Measurements from ENCODE around the gene MTIF3. TPM values are rescaled to one million over a fixed set of nuclear protein-coding genes. Genes with fewer than 3 reads are reported as not detected.

The MTIF3 gene
- polyA plus RNA-seq (ENCODE audit: insufficient read length in 4 of 4): 10 to 100 TPM; 67.2 to 90.8 (median 78.7) TPM

DNA sequence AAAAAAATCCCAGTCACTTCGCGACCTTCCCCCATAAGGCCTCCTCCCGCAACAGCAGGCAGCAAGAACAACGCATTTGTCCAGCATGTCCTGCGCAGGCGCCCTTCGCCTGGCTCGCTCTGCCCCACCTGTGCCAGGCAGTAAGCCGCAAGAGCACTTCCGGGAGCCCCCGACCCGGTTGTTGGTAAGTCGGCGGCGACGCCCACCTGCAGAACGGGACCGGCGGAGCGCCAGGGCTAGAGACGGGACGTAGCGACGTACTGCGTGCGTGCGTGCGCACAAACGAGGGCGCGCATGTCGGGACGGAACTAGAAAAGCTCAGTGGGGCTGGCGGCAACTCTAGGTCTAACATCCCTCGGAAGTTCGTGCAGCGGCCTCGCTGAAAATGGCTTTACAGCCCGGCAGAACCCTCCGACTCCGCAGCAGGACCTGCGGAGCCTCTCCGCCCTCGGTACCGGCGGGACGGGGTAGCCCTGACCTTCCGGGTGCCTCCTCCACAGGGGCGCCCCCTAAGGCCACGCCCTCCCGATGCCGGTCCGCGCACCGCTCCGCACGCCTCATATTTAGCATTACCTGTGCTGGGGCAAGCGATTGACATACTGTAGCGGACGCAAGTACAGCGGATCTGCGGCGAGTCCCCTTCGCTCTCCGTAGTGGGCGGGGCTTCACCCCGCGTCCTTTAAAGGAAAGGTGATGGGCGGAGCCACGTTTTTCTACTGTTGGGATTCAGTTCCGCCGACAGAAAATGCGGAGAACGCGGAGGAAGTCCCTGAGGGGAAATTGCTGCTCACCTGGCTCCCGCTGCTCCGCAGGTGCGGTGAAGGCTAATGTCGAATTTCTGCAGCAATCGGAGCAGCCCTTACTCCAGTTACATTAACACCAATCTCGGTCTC lies at the start of gene MTIF3:
MTIF3 (minus strand) TSS at position 629 of the 893 bp plus-strand sequence. CDS start 10,116 bp downstream, outside the sequence.
- DNase-seq (ENCODE audit: low read depth in 4 of 4, low spot score in 2 of 4): peak; percentile 92 to 95 (median 95)

- no peak for DNase-seq (ENCODE audit: low read depth in 4 of 4, low spot score in 2 of 4)
These were observed 47.3 kb upstream of the MTIF3 start for GRCh38 chr13:27497563-27498230.

DNA sequence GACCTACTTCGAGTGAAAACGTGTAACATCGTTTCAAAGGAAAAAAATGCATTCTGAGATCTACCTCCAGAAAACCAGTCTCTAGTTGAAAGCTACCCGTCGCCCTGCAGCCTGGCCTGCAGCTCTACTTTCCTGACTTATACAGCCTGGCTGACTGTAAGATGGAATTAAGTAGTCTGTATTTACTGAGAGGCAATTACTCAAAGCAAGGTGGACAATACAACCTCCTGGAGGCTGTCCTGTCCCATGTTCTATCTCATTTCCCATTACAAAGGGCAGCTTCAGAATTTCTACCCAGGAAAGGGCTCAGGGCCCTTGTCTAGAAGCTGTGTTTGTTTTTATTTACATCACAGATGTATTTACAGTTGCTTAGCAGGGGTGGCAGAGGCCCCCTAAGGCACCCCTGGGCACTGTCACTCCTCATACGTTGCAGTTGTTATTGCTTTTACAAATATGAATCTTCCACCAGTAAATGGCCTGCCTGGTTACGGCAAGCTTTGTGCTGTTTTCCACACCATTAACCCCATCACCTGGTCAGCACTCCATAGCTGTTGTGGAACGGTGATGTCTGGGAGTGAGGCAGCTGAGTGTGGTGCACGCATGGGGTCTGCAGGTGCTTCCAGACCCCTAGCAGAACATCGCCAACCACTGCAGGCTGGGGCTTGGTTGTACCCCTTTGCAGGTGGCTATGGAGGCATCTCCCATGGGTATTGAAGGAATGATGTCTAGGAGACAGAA lies 46.3 kb upstream of the MTIF3 start:
- no peak for DNase-seq (ENCODE audit: low read depth in 4 of 4, low spot score in 2 of 4)

DNA sequence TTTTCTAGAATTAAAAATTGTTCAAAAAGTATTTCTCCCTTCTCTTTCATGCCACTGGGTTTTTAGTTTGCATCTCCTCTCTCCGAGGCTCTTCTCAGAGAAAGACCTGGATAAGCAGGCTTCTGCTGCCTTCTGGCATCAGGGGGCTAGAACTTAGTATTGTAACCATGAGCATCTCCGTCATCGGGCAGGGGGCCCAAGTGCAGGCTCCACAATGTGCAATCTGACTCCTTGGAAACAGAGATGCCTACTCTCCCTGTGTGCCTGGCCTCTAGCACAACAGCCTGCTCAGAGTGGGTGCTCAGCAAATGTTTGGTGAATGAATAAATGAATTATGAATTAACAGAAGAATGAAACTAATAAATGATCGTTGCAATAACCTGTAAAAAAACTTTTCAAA lies 45.6 kb upstream of the MTIF3 start:
- DNase-seq (ENCODE audit: low read depth in 4 of 4, low spot score in 2 of 4): no peak

GRCh38 chr13:27495551-27495950 lies 45.2 kb upstream of the MTIF3 start:
- DNase-seq (ENCODE audit: low read depth in 4 of 4, low spot score in 2 of 4): no peak

DNA sequence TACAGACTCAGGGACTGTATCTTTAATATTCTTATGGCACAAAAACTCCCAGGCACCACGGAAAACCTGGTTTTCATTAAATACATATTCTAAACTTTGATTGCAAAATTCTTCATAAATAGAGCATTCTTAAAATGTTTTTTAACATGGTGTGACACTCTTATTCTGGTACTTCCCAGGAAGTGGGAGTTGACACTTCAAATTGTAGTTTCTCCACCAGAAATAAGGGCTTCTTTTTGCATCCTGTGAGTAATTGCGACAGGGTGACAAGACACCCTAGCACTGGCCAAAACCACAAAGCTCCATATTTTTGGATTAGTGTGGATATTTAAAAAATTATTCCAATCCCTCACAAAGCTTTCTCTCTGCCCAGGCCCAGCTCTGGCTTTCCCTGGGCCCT lies 43.6 kb upstream of the MTIF3 start:
- DNase-seq (ENCODE audit: low read depth in 4 of 4, low spot score in 2 of 4): no peak

- no peak for DNase-seq (ENCODE audit: low read depth in 4 of 4, low spot score in 2 of 4)
These were observed 39.1 kb upstream of the MTIF3 start for GRCh38 chr13:27489456-27489855.

GRCh38 chr13:27487776-27488175 lies 37.4 kb upstream of the MTIF3 start:
- no peak for DNase-seq (ENCODE audit: low read depth in 4 of 4, low spot score in 2 of 4)

- no peak for DNase-seq (ENCODE audit: low read depth in 4 of 4, low spot score in 2 of 4)
These were observed 33.1 kb upstream of the MTIF3 start for GRCh38 chr13:27483421-27483820.

- no peak for DNase-seq (ENCODE audit: low read depth in 4 of 4, low spot score in 2 of 4)
These were observed 32.6 kb upstream of the MTIF3 start for GRCh38 chr13:27482983-27483382.

GRCh38 chr13:27481766-27482165 lies 31.4 kb upstream of the MTIF3 start:
- DNase-seq (ENCODE audit: low read depth in 4 of 4, low spot score in 2 of 4): no peak

DNA sequence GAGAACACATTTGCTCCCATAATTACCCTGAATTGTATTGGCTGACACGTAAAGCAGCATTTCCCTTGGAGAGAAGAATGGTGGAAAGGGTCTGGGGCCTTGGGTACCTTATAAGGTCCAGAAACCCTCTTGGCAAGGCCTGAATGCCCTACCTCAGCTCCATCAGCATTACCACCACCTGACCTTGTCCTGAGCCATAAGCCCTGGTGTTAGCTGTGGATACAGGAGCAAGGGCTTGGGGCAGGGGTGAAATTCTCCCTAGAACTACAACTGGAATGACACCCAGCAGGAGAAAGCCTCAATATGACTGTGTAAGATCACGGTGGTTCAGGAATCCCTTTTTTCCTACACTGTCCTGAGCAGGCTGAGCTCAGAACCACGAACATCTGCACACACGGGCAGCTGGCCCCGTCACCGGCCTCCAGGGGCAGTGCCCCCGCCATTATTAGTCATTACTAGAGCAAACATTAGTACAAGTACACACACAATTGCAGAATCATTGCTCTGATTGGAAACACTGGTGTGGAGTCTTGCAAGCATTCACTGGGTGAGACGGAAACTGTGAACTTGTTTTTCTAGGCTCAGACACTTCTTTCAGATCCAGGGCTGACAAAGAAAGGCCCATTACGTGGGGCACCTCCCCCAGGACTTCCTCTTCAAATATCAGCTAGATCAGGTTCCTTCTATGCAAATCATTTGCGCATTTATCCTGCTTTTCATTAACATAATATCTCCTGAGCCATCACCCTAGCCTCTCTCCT lies 26.8 kb upstream of the MTIF3 start:
- no peak for DNase-seq (ENCODE audit: low read depth in 4 of 4, low spot score in 2 of 4)

GRCh38 chr13:27474751-27475268 lies 24.4 kb upstream of the MTIF3 start:
- no peak for DNase-seq (ENCODE audit: low read depth in 4 of 4, low spot score in 2 of 4)

DNA sequence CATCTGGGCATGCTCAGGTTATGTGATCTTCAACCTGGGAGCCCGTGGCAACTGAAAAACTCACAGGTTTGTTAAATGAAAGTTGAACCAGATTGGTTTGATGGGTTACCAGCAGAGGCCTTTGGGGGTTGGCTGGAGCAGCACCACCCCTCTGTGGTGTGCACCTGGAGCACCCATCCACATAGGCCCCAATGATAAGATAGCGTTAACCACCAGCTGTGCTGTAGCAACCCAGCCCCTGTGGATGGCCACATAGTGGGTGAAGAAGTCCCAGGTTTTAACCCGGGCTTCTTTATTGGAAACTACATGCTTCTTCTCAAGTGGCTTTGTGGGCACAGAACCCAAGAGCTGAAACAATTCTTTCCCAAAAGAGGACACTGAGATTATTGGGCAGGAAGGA lies 22.6 kb upstream of the MTIF3 start:
- no peak for DNase-seq (ENCODE audit: low read depth in 4 of 4, low spot score in 2 of 4)

DNA sequence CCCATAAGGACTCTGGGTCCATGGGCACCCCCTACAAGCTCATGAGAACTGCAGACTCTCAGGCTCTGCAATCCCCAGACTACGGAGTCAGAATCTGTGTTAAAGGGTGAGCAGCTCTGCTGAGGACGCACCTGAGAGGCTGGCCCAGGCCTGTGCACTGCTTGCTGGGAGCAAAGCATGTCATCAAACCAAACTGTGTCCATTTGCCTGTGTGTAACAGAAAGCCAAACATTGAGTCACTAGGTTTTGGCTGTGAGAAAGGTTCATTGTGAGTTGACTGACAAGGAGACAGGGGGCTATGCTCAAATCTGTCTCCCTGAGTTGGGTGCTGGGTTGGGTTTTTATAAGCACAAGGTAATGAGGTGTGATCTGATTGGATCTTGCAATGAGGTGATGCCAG lies 22.1 kb upstream of the MTIF3 start:
- no peak for DNase-seq (ENCODE audit: low read depth in 4 of 4, low spot score in 2 of 4)

GRCh38 chr13:27470075-27470820 lies 19.9 kb upstream of the MTIF3 start:
- no peak for DNase-seq (ENCODE audit: low read depth in 4 of 4, low spot score in 2 of 4)

- DNase-seq (ENCODE audit: low read depth in 4 of 4, low spot score in 2 of 4): no peak
These were observed 16.1 kb upstream of the MTIF3 start for GRCh38 chr13:27466513-27466912.

GRCh38 chr13:27465611-27466010 lies 15.2 kb upstream of the MTIF3 start:
- no peak for DNase-seq (ENCODE audit: low read depth in 4 of 4, low spot score in 2 of 4)

DNA sequence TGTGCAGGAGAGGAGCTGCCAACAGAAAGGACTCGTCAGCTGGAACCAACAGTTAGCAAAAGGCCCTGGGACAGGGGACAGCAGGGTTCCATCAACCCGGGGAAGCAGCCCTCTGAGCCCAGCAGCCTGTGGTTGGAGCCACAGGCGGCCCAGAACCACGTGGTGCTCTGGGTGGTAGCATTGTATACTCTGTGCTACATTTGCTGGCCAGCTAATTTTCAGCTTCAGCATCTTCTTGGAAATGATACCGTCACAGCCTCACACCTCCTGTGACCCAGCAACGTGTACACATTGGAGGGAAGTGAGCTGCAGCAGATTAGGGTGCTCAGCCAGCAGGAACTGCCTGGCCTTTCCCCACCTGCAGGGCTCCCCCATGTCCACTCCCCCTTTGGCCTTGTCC lies 13.1 kb upstream of the MTIF3 start:
- no peak for DNase-seq (ENCODE audit: low read depth in 4 of 4, low spot score in 2 of 4)
